ENCODE results near the gene EEPD1.

Gene EEPD1

GRCh38 chr7:36204044-36204663 is 51.1 kb downstream of the EEPD1 start (continued):
- TF ChIP-seq PATZ1 (CRISPR knock-in tag; IDR thresholded peaks at IDR 0.05; ENCODE audit: borderline replicate concordance): no peak
- no peak for TF ChIP-seq ZFP3 (CRISPR knock-in tag; IDR thresholded peaks at IDR 0.05)
- no peak for TF ChIP-seq ESRRG (CRISPR knock-in tag; IDR thresholded peaks at IDR 0.05)

DNA sequence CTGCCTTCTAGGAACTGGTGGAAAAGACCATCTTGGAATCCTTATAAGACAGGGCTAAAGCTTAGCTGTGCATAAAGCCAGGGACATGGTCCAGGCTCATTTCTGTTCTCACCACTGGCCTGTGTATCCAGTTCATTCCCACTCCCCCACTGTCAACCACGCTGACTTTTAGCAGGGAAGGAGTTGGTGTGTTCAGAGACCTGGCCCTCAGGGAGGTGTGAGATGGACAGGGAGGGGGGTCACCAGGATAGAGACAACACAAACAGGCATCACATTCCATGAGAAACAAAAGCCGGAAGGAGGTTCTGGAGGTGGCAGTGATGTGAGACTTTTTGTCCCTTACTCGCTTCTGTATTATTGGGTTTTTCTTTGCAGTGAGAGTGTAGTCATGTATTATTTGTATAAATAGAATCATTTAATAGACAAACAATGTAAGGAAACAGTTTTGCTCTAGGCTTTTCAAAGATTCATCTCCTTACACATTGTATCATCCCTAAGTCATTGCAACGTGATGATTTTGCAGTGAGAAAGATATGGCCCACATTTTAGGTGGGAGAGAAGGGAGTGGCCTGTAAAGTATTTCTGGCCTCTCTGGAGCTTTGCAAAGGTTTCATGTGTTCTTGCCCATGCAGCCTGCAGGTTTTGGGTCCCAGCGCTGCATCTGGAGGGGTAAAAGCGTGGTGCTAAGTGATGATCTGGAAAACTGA is 52.0 kb downstream of the EEPD1 start:
- TF ChIP-seq ZNF8 (CRISPR knock-in tag; IDR thresholded peaks at IDR 0.05) (no peak), ESRRG (CRISPR knock-in tag; IDR thresholded peaks at IDR 0.05) (no peak), OSR1 (CRISPR knock-in tag; IDR thresholded peaks at IDR 0.05) (no peak), GLIS3 (CRISPR knock-in tag; IDR thresholded peaks at IDR 0.05) (no peak), PPARA (CRISPR knock-in tag; IDR thresholded peaks at IDR 0.05; ENCODE audit: borderline replicate concordance) (no peak), ISL1 (CRISPR knock-in tag; IDR thresholded peaks at IDR 0.05) (no peak), ZFP3 (CRISPR knock-in tag; IDR thresholded peaks at IDR 0.05) (no peak)
- TF ChIP-seq, protein P1, sequence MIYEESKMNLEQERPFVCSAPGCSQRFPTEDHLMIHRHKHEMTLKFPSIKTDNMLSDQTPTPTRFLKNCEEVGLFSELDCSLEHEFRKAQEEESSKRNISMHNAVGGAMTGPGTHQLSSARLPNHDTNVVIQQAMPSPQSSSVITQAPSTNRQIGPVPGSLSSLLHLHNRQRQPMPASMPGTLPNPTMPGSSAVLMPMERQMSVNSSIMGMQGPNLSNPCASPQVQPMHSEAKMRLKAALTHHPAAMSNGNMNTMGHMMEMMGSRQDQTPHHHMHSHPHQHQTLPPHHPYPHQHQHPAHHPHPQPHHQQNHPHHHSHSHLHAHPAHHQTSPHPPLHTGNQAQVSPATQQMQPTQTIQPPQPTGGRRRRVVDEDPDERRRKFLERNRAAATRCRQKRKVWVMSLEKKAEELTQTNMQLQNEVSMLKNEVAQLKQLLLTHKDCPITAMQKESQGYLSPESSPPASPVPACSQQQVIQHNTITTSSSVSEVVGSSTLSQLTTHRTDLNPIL (CRISPR knock-in tag; IDR thresholded peaks at IDR 0.05; ENCODE audit: low read depth): no peak

GRCh38 chr7:36205803-36206202 is 52.7 kb downstream of the EEPD1 start:
- TF ChIP-seq, protein P1 (CRISPR knock-in tag; IDR thresholded peaks at IDR 0.05; ENCODE audit: low read depth): no peak
- TF ChIP-seq PPARA (CRISPR knock-in tag; IDR thresholded peaks at IDR 0.05; ENCODE audit: borderline replicate concordance) (no peak), TCF4 (CRISPR knock-in tag; IDR thresholded peaks at IDR 0.05; ENCODE audit: borderline replicate concordance) (no peak), ZFP3 (CRISPR knock-in tag; IDR thresholded peaks at IDR 0.05) (no peak), ZC3H10 (CRISPR knock-in tag; IDR thresholded peaks at IDR 0.05) (no peak), OSR1 (CRISPR knock-in tag; IDR thresholded peaks at IDR 0.05) (no peak), PATZ1 (CRISPR knock-in tag; IDR thresholded peaks at IDR 0.05; ENCODE audit: borderline replicate concordance) (no peak), TOX (CRISPR knock-in tag; IDR thresholded peaks at IDR 0.05; ENCODE audit: borderline replicate concordance) (no peak), ISL1 (CRISPR knock-in tag; IDR thresholded peaks at IDR 0.05) (no peak), GLIS3 (CRISPR knock-in tag; IDR thresholded peaks at IDR 0.05) (no peak), ZFP30 (CRISPR knock-in tag; IDR thresholded peaks at IDR 0.05) (no peak), CSDC2 (CRISPR knock-in tag; IDR thresholded peaks at IDR 0.05) (no peak), SNAI2 (CRISPR knock-in tag; IDR thresholded peaks at IDR 0.05) (no peak), ZNF8 (CRISPR knock-in tag; IDR thresholded peaks at IDR 0.05) (no peak), ZNF565 (CRISPR knock-in tag; conservative IDR thresholded peaks at IDR 0.05; ENCODE audit: low read depth) (no peak)
- TF ChIP-seq, protein P2, sequence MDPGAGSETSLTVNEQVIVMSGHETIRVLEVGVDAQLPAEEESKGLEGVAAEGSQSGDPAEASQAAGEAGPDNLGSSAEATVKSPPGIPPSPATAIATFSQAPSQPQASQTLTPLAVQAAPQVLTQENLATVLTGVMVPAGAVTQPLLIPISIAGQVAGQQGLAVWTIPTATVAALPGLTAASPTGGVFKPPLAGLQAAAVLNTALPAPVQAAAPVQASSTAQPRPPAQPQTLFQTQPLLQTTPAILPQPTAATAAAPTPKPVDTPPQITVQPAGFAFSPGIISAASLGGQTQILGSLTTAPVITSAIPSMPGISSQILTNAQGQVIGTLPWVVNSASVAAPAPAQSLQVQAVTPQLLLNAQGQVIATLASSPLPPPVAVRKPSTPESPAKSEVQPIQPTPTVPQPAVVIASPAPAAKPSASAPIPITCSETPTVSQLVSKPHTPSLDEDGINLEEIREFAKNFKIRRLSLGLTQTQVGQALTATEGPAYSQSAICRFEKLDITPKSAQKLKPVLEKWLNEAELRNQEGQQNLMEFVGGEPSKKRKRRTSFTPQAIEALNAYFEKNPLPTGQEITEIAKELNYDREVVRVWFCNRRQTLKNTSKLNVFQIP (CRISPR knock-in tag; IDR thresholded peaks at IDR 0.05; ENCODE audit: borderline replicate concordance, low read depth): no peak
- TF ChIP-seq, protein P3, sequence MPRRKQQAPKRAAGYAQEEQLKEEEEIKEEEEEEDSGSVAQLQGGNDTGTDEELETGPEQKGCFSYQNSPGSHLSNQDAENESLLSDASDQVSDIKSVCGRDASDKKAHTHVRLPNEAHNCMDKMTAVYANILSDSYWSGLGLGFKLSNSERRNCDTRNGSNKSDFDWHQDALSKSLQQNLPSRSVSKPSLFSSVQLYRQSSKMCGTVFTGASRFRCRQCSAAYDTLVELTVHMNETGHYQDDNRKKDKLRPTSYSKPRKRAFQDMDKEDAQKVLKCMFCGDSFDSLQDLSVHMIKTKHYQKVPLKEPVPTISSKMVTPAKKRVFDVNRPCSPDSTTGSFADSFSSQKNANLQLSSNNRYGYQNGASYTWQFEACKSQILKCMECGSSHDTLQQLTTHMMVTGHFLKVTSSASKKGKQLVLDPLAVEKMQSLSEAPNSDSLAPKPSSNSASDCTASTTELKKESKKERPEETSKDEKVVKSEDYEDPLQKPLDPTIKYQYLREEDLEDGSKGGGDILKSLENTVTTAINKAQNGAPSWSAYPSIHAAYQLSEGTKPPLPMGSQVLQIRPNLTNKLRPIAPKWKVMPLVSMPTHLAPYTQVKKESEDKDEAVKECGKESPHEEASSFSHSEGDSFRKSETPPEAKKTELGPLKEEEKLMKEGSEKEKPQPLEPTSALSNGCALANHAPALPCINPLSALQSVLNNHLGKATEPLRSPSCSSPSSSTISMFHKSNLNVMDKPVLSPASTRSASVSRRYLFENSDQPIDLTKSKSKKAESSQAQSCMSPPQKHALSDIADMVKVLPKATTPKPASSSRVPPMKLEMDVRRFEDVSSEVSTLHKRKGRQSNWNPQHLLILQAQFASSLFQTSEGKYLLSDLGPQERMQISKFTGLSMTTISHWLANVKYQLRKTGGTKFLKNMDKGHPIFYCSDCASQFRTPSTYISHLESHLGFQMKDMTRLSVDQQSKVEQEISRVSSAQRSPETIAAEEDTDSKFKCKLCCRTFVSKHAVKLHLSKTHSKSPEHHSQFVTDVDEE (CRISPR knock-in tag; IDR thresholded peaks at IDR 0.05): no peak

More for the DNA sequence above, 52.0 kb downstream of the EEPD1 start:
- ATAC-seq: no peak

More at GRCh38 chr7:36205803-36206202, 52.7 kb downstream of the EEPD1 start:
- no peak for ATAC-seq

Data from SK-N-SH treated with all-trans-retinoic acid at 6 μM for 48 hours (cell line).